CD4-positive, alpha-beta memory T cell (primary cell): ENCODE measurements around the gene EPHA1. TPM values are rescaled to one million over a fixed set of nuclear protein-coding genes. Genes with fewer than 3 reads are reported as not detected.

Experiments
- CTCF ChIA-PET: fragments of 350-600 bp; sonication (Branson Sonifier 250); formaldehyde crosslinking; loops from one replicate; lab custom pipeline; 2021; ENCODE audit warnings: inconsistent platforms; ENCODE audit not compliant: partially characterized antibody; lab: Charles Lee
- POLR2A ChIA-PET: fragments of 350-600 bp; sonication (Branson Sonifier 250); formaldehyde crosslinking; loops from one replicate; lab custom pipeline; 2021; ENCODE audit not compliant: partially characterized antibody; lab: Charles Lee
- DNase-seq, 5 donors: peaks; one replicate each; pipeline versions ENCODE4 v3.0.0 to v3.0.0-alpha.2; 2020 to 2022; ENCODE audit warnings: mixed read lengths in 1 of 5
- H3K27ac ChIP-seq: one replicate; pipeline ENCODE4 v1.7.0; 2013; ENCODE audit warnings: low read depth, low read length
- H3K27me3 ChIP-seq: 2 replicates; pipeline ENCODE4 v1.7.0; 2013; ENCODE audit warnings: mild to moderate bottlenecking, low read length, moderate library complexity; ENCODE audit not compliant: insufficient read depth
- H3K36me3 ChIP-seq: 2 replicates; pipeline ENCODE4 v1.7.0; 2013; ENCODE audit warnings: mild to moderate bottlenecking, low read length, moderate library complexity; ENCODE audit not compliant: insufficient read depth
- H3K4me1 ChIP-seq: 2 replicates; pipeline ENCODE4 v1.7.0; 2013; ENCODE audit warnings: mild to moderate bottlenecking, low read length, moderate library complexity; ENCODE audit not compliant: insufficient read depth
- H3K4me3 ChIP-seq, 2 donors: one replicate each; pipeline ENCODE4 v1.7.0; 2013; ENCODE audit warnings: low read length in 2 of 2, mild to moderate bottlenecking in 1 of 2
- H3K9me3 ChIP-seq, 2 donors: one replicate each; pipeline ENCODE4 v1.7.0; 2013; ENCODE audit warnings: low read length in 2 of 2, control low read depth in 1 of 2; ENCODE audit not compliant: control insufficient read depth in 1 of 2
- H3K27ac Mint-ChIP-seq, 7 donors: one replicate each; pipeline ENCODE4 v1.8.0; 2020 to 2021; ENCODE audit warnings: mixed read lengths in 7 of 7, mild to moderate bottlenecking in 6 of 7, inconsistent platforms in 3 of 7, moderate library complexity in 3 of 7
- H3K27me3 Mint-ChIP-seq, 2 donors: one replicate each; pipeline ENCODE4 v1.8.0; 2020 to 2021; ENCODE audit warnings: mixed read lengths in 2 of 2
- H3K36me3 Mint-ChIP-seq, 2 donors: one replicate each; pipeline ENCODE4 v1.8.0; 2020 to 2021; ENCODE audit warnings: mixed read lengths in 2 of 2, inconsistent platforms in 1 of 2, mild to moderate bottlenecking in 1 of 2
- H3K4me1 Mint-ChIP-seq, 4 donors: one replicate each; pipeline ENCODE4 v1.8.0; 2020 to 2021; ENCODE audit warnings: mixed read lengths in 4 of 4, mild to moderate bottlenecking in 1 of 4
- H3K4me3 Mint-ChIP-seq, 8 donors: one replicate each; pipeline ENCODE4 v1.8.0; 2020 to 2021; ENCODE audit warnings: mixed read lengths in 8 of 8, mild to moderate bottlenecking in 7 of 8, moderate library complexity in 6 of 8, inconsistent platforms in 3 of 8
- H3K9me3 Mint-ChIP-seq, 8 donors: one replicate each; pipeline ENCODE4 v1.8.0; 2020 to 2021; ENCODE audit warnings: mixed read lengths in 8 of 8, mild to moderate bottlenecking in 5 of 8, inconsistent platforms in 3 of 8, moderate library complexity in 1 of 8
- intact Hi-C: fragments of 100-400 bp; cut with micrococcal nuclease; formaldehyde crosslinking; loops from one replicate; pipeline ENCODE4 v1.15.1; 2023
- microRNA-seq: library from miRNA; unstranded; fragments of <30 nt; microRNA quantifications from one replicate; pipeline ENCODE4 v1.2.0, GENCODE V29; 2021; ENCODE audit warnings: borderline replicate concordance, borderline number of aligned reads, borderline microRNAs expressed, mixed read lengths
- polyA plus RNA-seq, 2 donors: library from polyadenylated mRNA; unstranded; fragments of 300-500 nt; fragmentation: Illumina TruSeq; gene quantifications; one replicate each; pipeline ENCODE4 v1.2.3, GENCODE V29; 2021
- total RNA-seq, 2 experiments: library from RNA; stranded (reverse); gene quantifications; one replicate each; pipeline ENCODE4 v1.2.3, GENCODE V29; 2021

Gene EPHA1
- total and polyA plus RNA-seq, 4 experiments from 2014 or later: 4.2 to 34.4 (median 22.5) TPM

- peaks cover 4% of the 10 kb centered on the region for H3K4me1 ChIP-seq
- H3K4me3 Mint-ChIP-seq: no peak overlapping the region
- H3K4me3 ChIP-seq: no peak overlapping the region
- intact Hi-C loops: no loop called here
- DNase-seq: no peak
- no peaks in the 10 kb centered on the region for H3K36me3 Mint-ChIP-seq
- no peak overlapping the region for H3K27ac Mint-ChIP-seq
- peaks cover 5 to 9% (median 7%) of the 10 kb centered on the region in 4 donors for H3K4me1 Mint-ChIP-seq
- ChIA-PET CTCF (interaction anchor here (0.8 to 2.0 kb wide), 5 partner anchors 32 to 103 kb away, joined by 3 to 6 read pairs (median 5); no protein-coding TSS in a partner anchor), POLR2A (interaction anchor here (1.0 kb wide), 1 partner anchor 12 kb away, joined by 3 read pairs; no protein-coding TSS in a partner anchor)
- no peaks in the 10 kb centered on the region for H3K27me3 ChIP-seq
- no peaks in the 10 kb centered on the region for H3K9me3 Mint-ChIP-seq
- no peaks in the 10 kb centered on the region for H3K9me3 ChIP-seq
- no peaks in the 10 kb centered on the region for H3K36me3 ChIP-seq
- H3K27me3 Mint-ChIP-seq: peaks cover 1 to 17% of the 10 kb centered on the region in 2 donors
- H3K27ac ChIP-seq: no peak overlapping the region
Observed at GRCh38 chr7:143343596-143343995, 65.1 kb downstream of the EPHA1 start.

- Mint-ChIP-seq H3K27ac (no peak overlapping the region), H3K36me3 (no peaks in the 10 kb centered on the region), H3K27me3 (peaks cover 6 to 22% of the 10 kb centered on the region in 2 donors), H3K4me3 (no peak overlapping the region), H3K4me1 (peaks cover 5 to 9% (median 8%) of the 10 kb centered on the region in 4 donors), H3K9me3 (no peaks in the 10 kb centered on the region)
- CTCF ChIA-PET: interaction anchor here (0.9 to 1.3 kb wide), 4 partner anchors 8 to 75 kb away, joined by 3 to 5 read pairs (median 4); no protein-coding TSS in a partner anchor
- Histone ChIP-seq H3K27ac (no peak overlapping the region), H3K4me3 (no peak overlapping the region), H3K4me1 (peaks cover 4% of the 10 kb centered on the region), H3K9me3 (no peaks in the 10 kb centered on the region), H3K27me3 (no peaks in the 10 kb centered on the region), H3K36me3 (no peaks in the 10 kb centered on the region)
- intact Hi-C loops: no loop called here
- no peak for DNase-seq
- POLR2A ChIA-PET: no interaction called here
Observed at GRCh38 chr7:143341842-143342241, 66.8 kb downstream of the EPHA1 start.

Small RNA genes lying within 50 kb of the gene (microRNA-seq; reads per million reads assigned to microRNA genes)
- gene MIR6892: not detected

Other genes starting within 250 kb of the EPHA1 start
- not detected for gene TAS2R39, start 225.4 kb downstream of the EPHA1 start, total RNA-seq
- not detected for gene TAS2R39, start 225.4 kb downstream of the EPHA1 start, polyA plus RNA-seq
- gene TAS2R40, start 186.8 kb downstream of the EPHA1 start, total RNA-seq: not detected
- not detected for gene TAS2R40, start 186.8 kb downstream of the EPHA1 start, polyA plus RNA-seq
- gene GSTK1, start 145.4 kb downstream of the EPHA1 start, total RNA-seq: 100 to 1,000 TPM; 469 to 482 TPM
- 100 to 1,000 TPM; 692 to 748 TPM for gene GSTK1, start 145.4 kb downstream of the EPHA1 start, polyA plus RNA-seq
- 1 to 10 TPM in 1 of 2 experiments, under 1 TPM in 1; 0.61 to 1.8 TPM for gene TMEM139, start 123.9 kb downstream of the EPHA1 start, total RNA-seq
- gene TMEM139, start 123.9 kb downstream of the EPHA1 start, polyA plus RNA-seq: 1 to 10 TPM; 1.0 to 2.1 TPM
- 10 to 100 TPM; 94.3 to 96.1 TPM for gene CASP2, start 120.5 kb downstream of the EPHA1 start, total RNA-seq
- 10 to 100 TPM in 1 of 2 donors, 1 to 10 TPM in 1; 5.3 to 29.2 TPM for gene CASP2, start 120.5 kb downstream of the EPHA1 start, polyA plus RNA-seq
- not detected for gene CLCN1, start 92.7 kb downstream of the EPHA1 start, total RNA-seq
- under 1 TPM in 1 of 2 donors, not detected in 1; 0.06 TPM for gene CLCN1, start 92.7 kb downstream of the EPHA1 start, polyA plus RNA-seq
- gene FAM131B, start 46.1 kb downstream of the EPHA1 start, total RNA-seq: under 1 TPM; 0.61 to 0.97 TPM
- not detected for gene FAM131B, start 46.1 kb downstream of the EPHA1 start, polyA plus RNA-seq
- 100 to 1,000 TPM; 145 to 148 TPM for gene ZYX, start 27.5 kb downstream of the EPHA1 start, total RNA-seq
- 100 to 1,000 TPM in 1 of 2 donors, 10 to 100 TPM in 1; 55.7 to 145 TPM for gene ZYX, start 27.5 kb downstream of the EPHA1 start, polyA plus RNA-seq
- gene TAS2R60, start 34.6 kb upstream of the EPHA1 start, total RNA-seq: 1 to 10 TPM in 1 of 2 experiments, under 1 TPM in 1; 0.36 to 1.4 TPM
- under 1 TPM; 0.89 to 0.94 TPM for gene TAS2R60, start 34.6 kb upstream of the EPHA1 start, polyA plus RNA-seq
- under 1 TPM; 0.61 to 0.73 TPM for gene TAS2R41, start 69.0 kb upstream of the EPHA1 start, total RNA-seq
- not detected for gene TAS2R41, start 69.0 kb upstream of the EPHA1 start, polyA plus RNA-seq
- gene CTAGE15, start 162.9 kb upstream of the EPHA1 start, total RNA-seq: not detected
- under 1 TPM in 1 of 2 donors, not detected in 1; 0.11 TPM for gene CTAGE15, start 162.9 kb upstream of the EPHA1 start, polyA plus RNA-seq
- gene TCAF2, start 212.1 kb upstream of the EPHA1 start, total RNA-seq: 10 to 100 TPM; 27.6 to 31.6 TPM
- gene TCAF2, start 212.1 kb upstream of the EPHA1 start, polyA plus RNA-seq: 1 to 10 TPM; 8.3 to 9.1 TPM